ENCODE results near the gene EPHB6.

Gene EPHB6

GRCh38 chr7:142872106-142872675, 17.3 kb downstream of the EPHB6 start:
- no peaks in the 10 kb centered on the region for H3K9me3 ChIP-seq (ENCODE audit: control extremely low read depth in 1 of 5, control insufficient read depth in 4 of 5, insufficient read depth in 2 of 5, low read depth in 1 of 5, low read length in 4 of 5)
- H3K27me3 ChIP-seq (replicated peaks in 2 of 5; ENCODE audit: control insufficient read depth in 4 of 5, insufficient read depth in 5 of 5, low read length in 4 of 5), result no peaks in the 10 kb centered on the region
- CTCF ChIA-PET, result interaction anchor here (1.1 to 5.8 kb wide), 7 partner anchors 9 to 131 kb away, joined by 4 to 29 read pairs (median 6); no protein-coding TSS in a partner anchor
- 93% methylated on average over 12 of the region's 15 CpGs for WGBS (ENCODE audit: insufficient coverage)
- peaks cover 0 to 32% (median 12%) of the 10 kb centered on the region in 4 experiments for H3K36me3 ChIP-seq (ENCODE audit: control insufficient read depth in 4 of 4, insufficient read depth in 4 of 4, low read length in 3 of 4)
- no peak overlapping the region for H3K4me3 ChIP-seq (ENCODE audit: control insufficient read depth in 1 of 7, extremely low read depth in 1 of 7, insufficient read depth in 4 of 7, low read depth in 2 of 7, low read length in 6 of 7)
- peak in 1 of 3 donors; percentile 42 for DNase-seq
- POLR2A ChIA-PET, result interaction anchor here (0.9 kb wide), 1 partner anchor 30 kb away, joined by 3 read pairs; no protein-coding TSS in a partner anchor
- H3K4me1 ChIP-seq (ENCODE audit: control extremely low read depth in 1 of 4, control insufficient read depth in 4 of 4, insufficient read depth in 4 of 4, low read length in 3 of 4), result peaks cover 0 to 1% (median 0%) of the 10 kb centered on the region in 4 experiments
- H3K27ac ChIP-seq (ENCODE audit: insufficient read depth in 1 of 2, low read depth in 1 of 2, low read length in 2 of 2, poor library complexity in 1 of 2, severe bottlenecking in 2 of 2), result no peak overlapping the region

DNA sequence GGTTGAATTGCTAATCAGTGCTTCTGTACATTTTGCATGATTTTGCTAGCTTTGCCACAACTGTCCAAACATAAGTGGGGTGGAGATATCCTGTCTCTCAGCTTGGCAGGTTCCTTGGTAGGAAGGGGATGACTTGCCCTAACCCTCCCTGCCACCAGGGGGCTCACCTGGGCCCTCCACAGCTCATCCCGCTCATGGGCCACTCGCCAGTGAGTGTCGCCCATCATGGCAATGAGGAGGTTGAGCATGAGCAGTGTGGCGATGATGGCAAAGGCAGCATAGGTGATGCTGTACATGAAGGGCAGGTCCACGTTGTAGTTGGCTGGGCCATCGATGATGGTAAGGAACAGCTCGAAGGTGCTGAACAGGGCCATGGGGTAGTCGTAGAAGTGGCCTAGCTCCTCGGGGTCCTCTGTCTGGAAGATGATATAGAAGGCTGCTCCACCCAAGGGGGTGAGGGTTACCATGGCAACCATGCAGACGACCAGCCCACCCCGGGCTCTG, 18.5 kb downstream of the EPHB6 start:
- no peak overlapping the region for H3K27ac ChIP-seq (ENCODE audit: insufficient read depth in 1 of 2, low read depth in 1 of 2, low read length in 2 of 2, poor library complexity in 1 of 2, severe bottlenecking in 2 of 2)
- DNase-seq, result peak in 1 of 3 donors; percentile 27
- 94% methylated on average over 11 of the region's 11 CpGs for WGBS (ENCODE audit: insufficient coverage)
- H3K9me3 ChIP-seq (ENCODE audit: control extremely low read depth in 1 of 5, control insufficient read depth in 4 of 5, insufficient read depth in 2 of 5, low read depth in 1 of 5, low read length in 4 of 5), result no peaks in the 10 kb centered on the region
- H3K36me3 ChIP-seq (ENCODE audit: control insufficient read depth in 4 of 4, insufficient read depth in 4 of 4, low read length in 3 of 4), result peaks cover 0 to 29% (median 10%) of the 10 kb centered on the region in 4 experiments
- no peak overlapping the region for H3K4me3 ChIP-seq (ENCODE audit: control insufficient read depth in 1 of 7, extremely low read depth in 1 of 7, insufficient read depth in 4 of 7, low read depth in 2 of 7, low read length in 6 of 7)
- no peaks in the 10 kb centered on the region for H3K27me3 ChIP-seq (replicated peaks in 2 of 5; ENCODE audit: control insufficient read depth in 4 of 5, insufficient read depth in 5 of 5, low read length in 4 of 5)
- ChIA-PET POLR2A (interaction anchor here (0.9 kb wide), 1 partner anchor 28 kb away, joined by 3 read pairs; no protein-coding TSS in a partner anchor), CTCF (interaction anchor here (0.6 to 5.8 kb wide), 15 partner anchors 8 to 525 kb away, joined by 3 to 29 read pairs (median 4); no protein-coding TSS in a partner anchor)
- no peaks in the 10 kb centered on the region for H3K4me1 ChIP-seq (ENCODE audit: control extremely low read depth in 1 of 4, control insufficient read depth in 4 of 4, insufficient read depth in 4 of 4, low read length in 3 of 4)

DNA sequence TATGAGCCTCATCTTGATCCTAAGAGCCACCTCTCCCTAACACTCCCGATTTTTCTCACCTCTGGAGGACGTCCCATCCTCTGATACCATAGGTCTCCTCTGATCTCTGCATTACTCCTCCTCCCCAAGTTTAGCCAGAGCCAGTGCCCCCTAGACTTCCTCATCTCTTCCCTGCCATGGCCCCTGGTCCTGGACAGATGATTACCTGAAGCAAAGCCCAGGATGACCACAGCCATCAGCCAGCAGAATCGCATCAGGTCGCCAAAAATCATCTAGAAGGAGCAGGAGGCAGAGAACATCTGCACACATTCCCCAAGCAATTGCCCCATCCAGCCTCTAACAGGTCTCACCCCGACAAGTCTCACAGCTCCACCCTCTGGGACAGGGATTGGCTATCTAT, 19.0 kb downstream of the EPHB6 start:
- no peak for DNase-seq
- Histone ChIP-seq H3K4me3 (ENCODE audit: control insufficient read depth in 1 of 7, extremely low read depth in 1 of 7, insufficient read depth in 4 of 7, low read depth in 2 of 7, low read length in 6 of 7) (no peak overlapping the region), H3K4me1 (ENCODE audit: control extremely low read depth in 1 of 4, control insufficient read depth in 4 of 4, insufficient read depth in 4 of 4, low read length in 3 of 4) (no peaks in the 10 kb centered on the region), H3K27me3 (replicated peaks in 2 of 5; ENCODE audit: control insufficient read depth in 4 of 5, insufficient read depth in 5 of 5, low read length in 4 of 5) (no peaks in the 10 kb centered on the region), H3K9me3 (ENCODE audit: control extremely low read depth in 1 of 5, control insufficient read depth in 4 of 5, insufficient read depth in 2 of 5, low read depth in 1 of 5, low read length in 4 of 5) (no peaks in the 10 kb centered on the region), H3K27ac (ENCODE audit: insufficient read depth in 1 of 2, low read depth in 1 of 2, low read length in 2 of 2, poor library complexity in 1 of 2, severe bottlenecking in 2 of 2) (no peak overlapping the region), H3K36me3 (ENCODE audit: control insufficient read depth in 4 of 4, insufficient read depth in 4 of 4, low read length in 3 of 4) (peaks cover 0 to 25% (median 8%) of the 10 kb centered on the region in 4 experiments)
- CTCF ChIA-PET, result interaction anchor here (0.7 to 5.8 kb wide), 11 partner anchors 7 to 525 kb away, joined by 3 to 29 read pairs (median 5); no protein-coding TSS in a partner anchor
- 90% methylated on average over 3 of the region's 5 CpGs for WGBS (ENCODE audit: insufficient coverage)
- POLR2A ChIA-PET, result no interaction called here

GRCh38 chr7:142874409-142874808, 19.5 kb downstream of the EPHB6 start:
- Histone ChIP-seq H3K36me3 (ENCODE audit: control insufficient read depth in 4 of 4, insufficient read depth in 4 of 4, low read length in 3 of 4) (peaks cover 0 to 20% (median 7%) of the 10 kb centered on the region in 4 experiments), H3K27ac (ENCODE audit: insufficient read depth in 1 of 2, low read depth in 1 of 2, low read length in 2 of 2, poor library complexity in 1 of 2, severe bottlenecking in 2 of 2) (no peak overlapping the region), H3K4me1 (ENCODE audit: control extremely low read depth in 1 of 4, control insufficient read depth in 4 of 4, insufficient read depth in 4 of 4, low read length in 3 of 4) (no peaks in the 10 kb centered on the region), H3K4me3 (ENCODE audit: control insufficient read depth in 1 of 7, extremely low read depth in 1 of 7, insufficient read depth in 4 of 7, low read depth in 2 of 7, low read length in 6 of 7) (no peak overlapping the region), H3K9me3 (ENCODE audit: control extremely low read depth in 1 of 5, control insufficient read depth in 4 of 5, insufficient read depth in 2 of 5, low read depth in 1 of 5, low read length in 4 of 5) (no peaks in the 10 kb centered on the region), H3K27me3 (replicated peaks in 2 of 5; ENCODE audit: control insufficient read depth in 4 of 5, insufficient read depth in 5 of 5, low read length in 4 of 5) (peaks cover 0 to 2% (median 0%) of the 10 kb centered on the region in 5 experiments)
- no peak for DNase-seq
- POLR2A ChIA-PET, result no interaction called here
- WGBS (ENCODE audit: insufficient coverage), result 100% methylated on average over 7 of the region's 7 CpGs
- CTCF ChIA-PET, result interaction anchor here (1.0 to 5.8 kb wide), 4 partner anchors 13 to 242 kb away, joined by 3 to 24 read pairs (median 10); no protein-coding TSS in a partner anchor

DNA sequence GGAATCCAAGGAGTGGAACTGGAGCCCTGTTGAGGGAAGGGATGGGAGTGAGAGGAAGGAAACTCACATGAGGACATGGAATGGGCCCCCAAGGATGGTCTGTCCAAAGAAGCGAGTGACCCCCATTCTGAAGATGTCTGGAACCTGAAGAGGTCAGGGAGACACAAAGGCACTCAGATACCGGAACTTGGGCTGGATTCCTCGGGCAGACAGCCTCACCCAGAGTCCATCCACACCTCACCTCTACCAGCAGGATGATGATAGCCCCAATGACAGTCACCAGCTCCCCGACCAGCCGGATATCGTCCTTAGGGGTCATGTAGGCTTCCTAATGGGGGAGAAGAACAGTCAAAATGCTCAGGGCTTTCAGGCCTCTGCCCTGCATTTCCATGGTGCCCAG, 20.0 kb downstream of the EPHB6 start:
- 100% methylated on average over 3 of the region's 6 CpGs for WGBS (ENCODE audit: insufficient coverage)
- Histone ChIP-seq H3K36me3 (ENCODE audit: control insufficient read depth in 4 of 4, insufficient read depth in 4 of 4, low read length in 3 of 4) (peaks cover 0 to 20% (median 6%) of the 10 kb centered on the region in 4 experiments), H3K4me3 (ENCODE audit: control insufficient read depth in 1 of 7, extremely low read depth in 1 of 7, insufficient read depth in 4 of 7, low read depth in 2 of 7, low read length in 6 of 7) (no peak overlapping the region), H3K4me1 (ENCODE audit: control extremely low read depth in 1 of 4, control insufficient read depth in 4 of 4, insufficient read depth in 4 of 4, low read length in 3 of 4) (no peaks in the 10 kb centered on the region), H3K27ac (ENCODE audit: insufficient read depth in 1 of 2, low read depth in 1 of 2, low read length in 2 of 2, poor library complexity in 1 of 2, severe bottlenecking in 2 of 2) (no peak overlapping the region), H3K27me3 (replicated peaks in 2 of 5; ENCODE audit: control insufficient read depth in 4 of 5, insufficient read depth in 5 of 5, low read length in 4 of 5) (peaks cover 0 to 2% (median 0%) of the 10 kb centered on the region in 5 experiments), H3K9me3 (ENCODE audit: control extremely low read depth in 1 of 5, control insufficient read depth in 4 of 5, insufficient read depth in 2 of 5, low read depth in 1 of 5, low read length in 4 of 5) (no peaks in the 10 kb centered on the region)
- CTCF ChIA-PET, result interaction anchor here (1.0 to 5.8 kb wide), 5 partner anchors 9 to 242 kb away, joined by 3 to 24 read pairs (median 6); no protein-coding TSS in a partner anchor
- no peak for DNase-seq
- POLR2A ChIA-PET, result no interaction called here

DNA sequence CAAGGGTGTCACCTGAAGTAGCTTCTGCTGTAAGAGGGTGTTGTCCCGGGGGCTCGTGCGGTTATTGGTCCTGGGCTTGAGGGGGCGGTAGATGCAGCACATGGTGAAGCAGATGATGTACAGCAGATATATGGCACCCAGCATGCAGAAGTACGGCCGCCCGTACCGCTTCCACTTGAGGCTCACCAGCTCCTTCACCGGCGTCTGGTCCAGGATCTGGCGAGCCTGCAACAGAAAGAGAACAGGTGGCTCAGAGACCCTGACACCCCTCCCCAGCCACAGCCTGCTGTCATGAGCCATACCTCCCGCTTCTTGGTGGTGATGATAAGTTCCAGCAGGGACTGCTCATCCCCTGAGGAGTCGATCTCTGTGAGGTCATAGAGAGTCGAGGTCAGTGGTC, 20.6 kb downstream of the EPHB6 start:
- peaks cover 0 to 17% (median 3%) of the 10 kb centered on the region in 4 experiments for H3K36me3 ChIP-seq (ENCODE audit: control insufficient read depth in 4 of 4, insufficient read depth in 4 of 4, low read length in 3 of 4)
- WGBS (ENCODE audit: insufficient coverage), result 94% methylated on average over 14 of the region's 14 CpGs
- H3K27ac ChIP-seq (ENCODE audit: insufficient read depth in 1 of 2, low read depth in 1 of 2, low read length in 2 of 2, poor library complexity in 1 of 2, severe bottlenecking in 2 of 2), result no peak overlapping the region
- no peak overlapping the region for H3K4me3 ChIP-seq (ENCODE audit: control insufficient read depth in 1 of 7, extremely low read depth in 1 of 7, insufficient read depth in 4 of 7, low read depth in 2 of 7, low read length in 6 of 7)
- CTCF ChIA-PET, result interaction anchor here (1.5 to 5.8 kb wide), 3 partner anchors 10 to 24 kb away, joined by 5 to 24 read pairs (median 6); no protein-coding TSS in a partner anchor
- H3K27me3 ChIP-seq (replicated peaks in 2 of 5; ENCODE audit: control insufficient read depth in 4 of 5, insufficient read depth in 5 of 5, low read length in 4 of 5), result peaks cover 0 to 4% (median 0%) of the 10 kb centered on the region in 5 experiments
- DNase-seq, result no peak
- no peaks in the 10 kb centered on the region for H3K4me1 ChIP-seq (ENCODE audit: control extremely low read depth in 1 of 4, control insufficient read depth in 4 of 4, insufficient read depth in 4 of 4, low read length in 3 of 4)
- no peaks in the 10 kb centered on the region for H3K9me3 ChIP-seq (ENCODE audit: control extremely low read depth in 1 of 5, control insufficient read depth in 4 of 5, insufficient read depth in 2 of 5, low read depth in 1 of 5, low read length in 4 of 5)
- POLR2A ChIA-PET, result no interaction called here

All from common myeloid progenitor, CD34-positive (primary cell).